Neutrophil (primary cell): ENCODE results near the gene ZBTB20.

Experiments used
- H3K27ac ChIP-seq: fragments of 200-600 bp; sonication (generic); 2 replicates; pipeline ENCODE4 v1.5.1; 2016; ENCODE audit warnings: mild to moderate bottlenecking, moderate library complexity
- H3K27me3 ChIP-seq: fragments of 200-600 bp; sonication (generic); 2 replicates; pipeline ENCODE4 v1.6.0; 2016; ENCODE audit warnings: mild to moderate bottlenecking
- H3K36me3 ChIP-seq: fragments of 200-600 bp; sonication (generic); 2 replicates; pipeline ENCODE4 v1.5.1; 2017
- H3K4me1 ChIP-seq, 2 experiments: fragments of 200-600 bp in 1 of 2; sonication (generic) in 1 of 2; 1 replicate in 1 of 2; 2 replicates in 1 of 2; pipeline versions ENCODE4 v1.5.1 to v1.6.1; 2013 to 2016; ENCODE audit warnings: low read depth in 1 of 2, low read length in 1 of 2, mild to moderate bottlenecking in 1 of 2, moderate library complexity in 1 of 2; ENCODE audit not compliant: control insufficient read depth in 1 of 2, insufficient read depth in 1 of 2
- H3K4me3 ChIP-seq, 2 experiments: fragments of 200-600 bp in 1 of 2; sonication (generic) in 1 of 2; 1 replicate in 1 of 2; 2 replicates in 1 of 2; pipeline ENCODE4 v1.5.1; 2013 to 2016; ENCODE audit warnings: low read depth in 1 of 2, low read length in 1 of 2, mild to moderate bottlenecking in 1 of 2, moderate library complexity in 1 of 2
- H3K9me3 ChIP-seq: fragments of 200-600 bp; sonication (generic); 2 replicates; pipeline ENCODE4 v1.5.1; 2016
- CTCF ChIP-seq: fragments of 200-600 bp; sonication (generic); IDR thresholded peaks from 2 replicates; pipeline ENCODE4 v1.5.1; 2016; ENCODE audit warnings: antibody characterized with exemption

Gene ZBTB20

GRCh38 chr3:114327665-114328064 lies 819.4 kb downstream of the ZBTB20 start:
- H3K4me3 ChIP-seq: no peak overlapping the region
- no peak overlapping the region for H3K27ac ChIP-seq
- H3K4me1 ChIP-seq: no peaks in the 10 kb centered on the region
- H3K9me3 ChIP-seq: no peaks in the 10 kb centered on the region
- no peaks in the 10 kb centered on the region for H3K36me3 ChIP-seq
- H3K27me3 ChIP-seq: no peaks in the 10 kb centered on the region
- TF ChIP-seq CTCF: no peak

- no peaks in the 10 kb centered on the region for H3K4me1 ChIP-seq
- no peaks in the 10 kb centered on the region for H3K9me3 ChIP-seq
- H3K36me3 ChIP-seq: no peaks in the 10 kb centered on the region
- no peak overlapping the region for H3K4me3 ChIP-seq
- no peaks in the 10 kb centered on the region for H3K27me3 ChIP-seq
- no peak for TF ChIP-seq CTCF
- no peak overlapping the region for H3K27ac ChIP-seq
Observed at GRCh38 chr3:114323546-114324254, 823.4 kb downstream of the ZBTB20 start.

- Histone ChIP-seq H3K27ac (no peak overlapping the region), H3K4me1 (no peaks in the 10 kb centered on the region), H3K27me3 (no peaks in the 10 kb centered on the region), H3K36me3 (no peaks in the 10 kb centered on the region), H3K4me3 (no peak overlapping the region), H3K9me3 (no peaks in the 10 kb centered on the region)
- TF ChIP-seq CTCF: no peak
Observed at GRCh38 chr3:114320246-114320645, 826.8 kb downstream of the ZBTB20 start.

- TF ChIP-seq CTCF: no peak
- H3K9me3 ChIP-seq: no peaks in the 10 kb centered on the region
- no peaks in the 10 kb centered on the region for H3K27me3 ChIP-seq
- no peak overlapping the region for H3K27ac ChIP-seq
- H3K4me1 ChIP-seq: no peaks in the 10 kb centered on the region
- no peak overlapping the region for H3K4me3 ChIP-seq
- H3K36me3 ChIP-seq: no peaks in the 10 kb centered on the region
Observed at GRCh38 chr3:114319453-114319852, 827.6 kb downstream of the ZBTB20 start.

- TF ChIP-seq CTCF: no peak
- no peak overlapping the region for H3K27ac ChIP-seq
- no peaks in the 10 kb centered on the region for H3K4me1 ChIP-seq
- no peak overlapping the region for H3K4me3 ChIP-seq
- no peaks in the 10 kb centered on the region for H3K27me3 ChIP-seq
- H3K36me3 ChIP-seq: no peaks in the 10 kb centered on the region
- H3K9me3 ChIP-seq: no peaks in the 10 kb centered on the region
Observed at GRCh38 chr3:114318295-114318694, 828.8 kb downstream of the ZBTB20 start.
